Measurements from ENCODE around the gene EEF1AKMT4.

Gene EEF1AKMT4

GRCh38 chr3:184240384-184241140, 8.9 kb upstream of the EEF1AKMT4 start:
- no peak overlapping the region for H3K27ac ChIP-seq
- no peak for TF ChIP-seq ZFX (IDR thresholded peaks at IDR 0.05)
- no peak for TF ChIP-seq CTCF (conservative IDR thresholded peaks at IDR 0.05)

- peak overlapping the region; percentile 21; the same call in 1 of the 2 replicates for H3K27ac ChIP-seq
- no peak for TF ChIP-seq ZFX (IDR thresholded peaks at IDR 0.05)
- no peak for TF ChIP-seq CTCF (conservative IDR thresholded peaks at IDR 0.05)
Measured at GRCh38 chr3:184241141-184241446, 8.4 kb upstream of the EEF1AKMT4 start.

- TF ChIP-seq ZFX (IDR thresholded peaks at IDR 0.05): peak; percentile 29; the same call in 1 of the 2 replicates
- TF ChIP-seq CTCF (conservative IDR thresholded peaks at IDR 0.05): peak; percentile 93
- peak overlapping the region; percentile 21 for H3K27ac ChIP-seq
Measured at GRCh38 chr3:184241447-184242296, 7.8 kb upstream of the EEF1AKMT4 start.

- H3K27ac ChIP-seq: peak overlapping the region; percentile 21
- TF ChIP-seq ZFX (IDR thresholded peaks at IDR 0.05) (no peak), CTCF (conservative IDR thresholded peaks at IDR 0.05) (no peak; the same call in 1 of the 2 replicates)
Measured at GRCh38 chr3:184242297-184242685, 7.2 kb upstream of the EEF1AKMT4 start.

- H3K27ac ChIP-seq: peak within 1 kb of the TSS; percentile 98
- TF ChIP-seq CTCF (conservative IDR thresholded peaks at IDR 0.05): no peak
- TF ChIP-seq ZFX (IDR thresholded peaks at IDR 0.05): peak; percentile 81; the same call in 1 of the 2 replicates
Measured at GRCh38 chr3:184248454-184249411, 739 bp upstream of the EEF1AKMT4 start, which contains the start of gene ALG3. Gene ALG3, minus strand, starts transcription at chr3:184248962. Its CDS starts 22 bp downstream, at chr3:184248940.

- TF ChIP-seq CTCF (conservative IDR thresholded peaks at IDR 0.05) (peak; percentile 99), ZFX (IDR thresholded peaks at IDR 0.05) (no peak)
- peak overlapping the region; percentile 98 for H3K27ac ChIP-seq
Measured at GRCh38 chr3:184250167-184250828, 826 bp downstream of the EEF1AKMT4 start.
